ENCODE results near the gene TARBP2. TPM values are rescaled to one million over a fixed set of nuclear protein-coding genes. Genes with fewer than 3 reads are reported as not detected.

The TARBP2 gene
- total RNA-seq, 2 donors from 2014 or later: 11.1 to 18.9 TPM

- DNase-seq (ENCODE audit: low spot score): no peak
- Histone ChIP-seq H3K9me3 (no peaks in the 10 kb centered on the region), H3K4me3 (no peak overlapping the region), H3K4me1 (no peaks in the 10 kb centered on the region), H3K27ac (no peak overlapping the region), H3K36me3 (peaks cover 97% of the 10 kb centered on the region), H3K27me3 (no peaks in the 10 kb centered on the region)
- no peak for TF ChIP-seq CTCF (IDR thresholded peaks at IDR 0.05)
Measured at GRCh38 chr12:53518381-53518780, 17.3 kb downstream of the TARBP2 start.

GRCh38 chr12:53523131-53523530 is 22.0 kb downstream of the TARBP2 start:
- peaks cover 87% of the 10 kb centered on the region for H3K36me3 ChIP-seq
- no peak for DNase-seq (ENCODE audit: low spot score)

GRCh38 chr12:53524476-53524875 is 23.4 kb downstream of the TARBP2 start:
- TF ChIP-seq CTCF (IDR thresholded peaks at IDR 0.05): no peak
- Histone ChIP-seq H3K27me3 (no peaks in the 10 kb centered on the region), H3K4me1 (no peaks in the 10 kb centered on the region), H3K36me3 (peaks cover 87% of the 10 kb centered on the region), H3K9me3 (no peaks in the 10 kb centered on the region), H3K4me3 (no peak overlapping the region), H3K27ac (no peak overlapping the region)
- DNase-seq (ENCODE audit: low spot score): no peak

More at GRCh38 chr12:53523131-53523530, 22.0 kb downstream of the TARBP2 start:
- Histone ChIP-seq H3K4me1 (no peaks in the 10 kb centered on the region), H3K27ac (no peak overlapping the region), H3K27me3 (no peaks in the 10 kb centered on the region), H3K9me3 (no peaks in the 10 kb centered on the region), H3K4me3 (no peak overlapping the region)
- TF ChIP-seq CTCF (IDR thresholded peaks at IDR 0.05): no peak

GRCh38 chr12:53530061-53530460 is 29.0 kb downstream of the TARBP2 start:
- Histone ChIP-seq H3K27me3 (no peaks in the 10 kb centered on the region), H3K4me1 (no peaks in the 10 kb centered on the region), H3K4me3 (no peak overlapping the region), H3K27ac (no peak overlapping the region), H3K36me3 (peaks cover 87% of the 10 kb centered on the region), H3K9me3 (no peaks in the 10 kb centered on the region)
- no peak for TF ChIP-seq CTCF (IDR thresholded peaks at IDR 0.05)
- DNase-seq (ENCODE audit: low spot score): no peak

- H3K4me3 ChIP-seq: no peak overlapping the region
- DNase-seq (ENCODE audit: low spot score): no peak
- no peaks in the 10 kb centered on the region for H3K27me3 ChIP-seq
- no peak for TF ChIP-seq CTCF (IDR thresholded peaks at IDR 0.05)
- H3K4me1 ChIP-seq: no peaks in the 10 kb centered on the region
- H3K36me3 ChIP-seq: peaks cover 86% of the 10 kb centered on the region
- no peaks in the 10 kb centered on the region for H3K9me3 ChIP-seq
- H3K27ac ChIP-seq: no peak overlapping the region
Measured at GRCh38 chr12:53530920-53531319, 29.8 kb downstream of the TARBP2 start.

GRCh38 chr12:53532021-53532420 is 30.9 kb downstream of the TARBP2 start:
- Histone ChIP-seq H3K9me3 (no peaks in the 10 kb centered on the region), H3K4me1 (no peaks in the 10 kb centered on the region), H3K4me3 (no peak overlapping the region), H3K27me3 (no peaks in the 10 kb centered on the region), H3K27ac (no peak overlapping the region), H3K36me3 (peaks cover 90% of the 10 kb centered on the region)
- no peak for DNase-seq (ENCODE audit: low spot score)
- no peak for TF ChIP-seq CTCF (IDR thresholded peaks at IDR 0.05)
